ENCODE data around the gene POLR1A. TPM values are rescaled to one million over a fixed set of nuclear protein-coding genes. Genes with fewer than 3 reads are reported as not detected.

Gene POLR1A
- total and polyA plus RNA-seq, 2 experiments from 2014 or later: 6.3 to 19.0 TPM

- Histone ChIP-seq H3K36me3 (replicated peaks; ENCODE audit: insufficient read depth, low read depth) (no peaks in the 10 kb centered on the region), H3K4me3 (no peak overlapping the region), H3K27me3 (no peaks in the 10 kb centered on the region), H4K20me1 (ENCODE audit: insufficient read depth, poor library complexity, severe bottlenecking) (no peaks in the 10 kb centered on the region), H2AFZ (no peak overlapping the region), H3K79me2 (no peaks in the 10 kb centered on the region), H3K4me1 (ENCODE audit: insufficient read depth) (peaks cover 4% of the 10 kb centered on the region), H3K9me3 (ENCODE audit: low read depth) (no peaks in the 10 kb centered on the region), H3K4me2 (no peak overlapping the region), H3K9me2 (replicated peaks; ENCODE audit: insufficient read depth) (no peaks in the 10 kb centered on the region), H3K27ac (peak overlapping the region; percentile 32)
- WGBS (ENCODE audit: low lambda C conversion rate, missing lambda C conversion rate): 83% methylated on average over 10 of the region's 10 CpGs
- TF ChIP-seq EZH2phosphoT487 (IDR thresholded peaks at IDR 0.05; ENCODE audit: low read depth, severe bottlenecking, unreplicated experiment) (no peak), CTCF (IDR thresholded peaks at IDR 0.05; ENCODE audit: poor library complexity) (no peak), EZH2 (IDR thresholded peaks at IDR 0.05; ENCODE audit: borderline replicate concordance) (no peak)
- no peak for DNase-seq (ENCODE audit: low spot score)
These were observed 117.3 kb downstream of the POLR1A start for GRCh38 chr2:85988175-85988913.

- H3K27me3 ChIP-seq: no peaks in the 10 kb centered on the region
- DNase-seq (ENCODE audit: low spot score): no peak
- no peaks in the 10 kb centered on the region for H3K36me3 ChIP-seq (replicated peaks; ENCODE audit: insufficient read depth, low read depth)
- no peak overlapping the region for H3K4me3 ChIP-seq
- H4K20me1 ChIP-seq (ENCODE audit: insufficient read depth, poor library complexity, severe bottlenecking): no peaks in the 10 kb centered on the region
- no peaks in the 10 kb centered on the region for H3K79me2 ChIP-seq
- peaks cover 4% of the 10 kb centered on the region for H3K4me1 ChIP-seq (ENCODE audit: insufficient read depth)
- 82% methylated on average over 6 of the region's 6 CpGs for WGBS (ENCODE audit: low lambda C conversion rate, missing lambda C conversion rate)
- TF ChIP-seq EZH2 (IDR thresholded peaks at IDR 0.05; ENCODE audit: borderline replicate concordance): no peak
- no peak for TF ChIP-seq CTCF (IDR thresholded peaks at IDR 0.05; ENCODE audit: poor library complexity)
- TF ChIP-seq EZH2phosphoT487 (IDR thresholded peaks at IDR 0.05; ENCODE audit: low read depth, severe bottlenecking, unreplicated experiment): no peak
- no peaks in the 10 kb centered on the region for H3K9me2 ChIP-seq (replicated peaks; ENCODE audit: insufficient read depth)
- no peaks in the 10 kb centered on the region for H3K9me3 ChIP-seq (ENCODE audit: low read depth)
- H2AFZ ChIP-seq: no peak overlapping the region
- no peak overlapping the region for H3K27ac ChIP-seq
- H3K4me2 ChIP-seq: no peak overlapping the region
These were observed 118.2 kb downstream of the POLR1A start for GRCh38 chr2:85987266-85988174.

GRCh38 chr2:85986121-85986520 lies 119.6 kb downstream of the POLR1A start:
- Histone ChIP-seq H3K4me3 (no peak overlapping the region), H3K9me3 (ENCODE audit: low read depth) (no peaks in the 10 kb centered on the region), H3K4me1 (ENCODE audit: insufficient read depth) (peaks cover 4% of the 10 kb centered on the region), H3K9me2 (replicated peaks; ENCODE audit: insufficient read depth) (no peaks in the 10 kb centered on the region), H3K36me3 (replicated peaks; ENCODE audit: insufficient read depth, low read depth) (no peaks in the 10 kb centered on the region), H3K4me2 (no peak overlapping the region), H3K27me3 (no peaks in the 10 kb centered on the region), H3K79me2 (no peaks in the 10 kb centered on the region), H3K27ac (no peak overlapping the region), H4K20me1 (ENCODE audit: insufficient read depth, poor library complexity, severe bottlenecking) (no peaks in the 10 kb centered on the region), H2AFZ (no peak overlapping the region)
- WGBS (ENCODE audit: low lambda C conversion rate, missing lambda C conversion rate): 94% methylated on average over 9 of the region's 9 CpGs
- no peak for DNase-seq (ENCODE audit: low spot score)
- TF ChIP-seq CTCF (IDR thresholded peaks at IDR 0.05; ENCODE audit: poor library complexity) (no peak), EZH2 (IDR thresholded peaks at IDR 0.05; ENCODE audit: borderline replicate concordance) (no peak), EZH2phosphoT487 (IDR thresholded peaks at IDR 0.05; ENCODE audit: low read depth, severe bottlenecking, unreplicated experiment) (no peak)
